GM23338 (cell line): ENCODE measurements around the gene SNF8. TPM values are rescaled to one million over a fixed set of nuclear protein-coding genes. Genes with fewer than 3 reads are reported as not detected.

Experiments used
- ATAC-seq: fragments of 200-7000 bp; cut with Tn5 transposase; 3 replicates; pipeline ENCODE4 v1.9.1; 2020
- DNase-seq: peaks from one replicate; pipeline ENCODE4 v3.0.0-alpha.2; 2015; ENCODE audit warnings: low spot score
- H2AFZ ChIP-seq: fragments of 200-600 bp; sonication (generic); 2 replicates; pipeline ENCODE4 v1.8.0; 2016; ENCODE audit warnings: antibody characterized with exemption, mild to moderate bottlenecking, moderate library complexity
- H3F3A ChIP-seq: fragments of 200-600 bp; sonication (generic); replicated peaks from 2 replicates; pipeline ENCODE4 v1.8.0; 2017; ENCODE audit warnings: antibody characterized with exemption, mixed run types, low read depth
- H3K27ac ChIP-seq: fragments of 200-600 bp; sonication (generic); 2 replicates; pipeline ENCODE4 v1.6.1; 2016; ENCODE audit warnings: low read depth
- H3K27me3 ChIP-seq: fragments of 200-600 bp; sonication (generic); 2 replicates; pipeline ENCODE4 v1.8.0; 2016; ENCODE audit warnings: mild to moderate bottlenecking, mixed run types, moderate library complexity; ENCODE audit not compliant: insufficient read depth
- H3K36me3 ChIP-seq: fragments of 200-600 bp; sonication (generic); 2 replicates; pipeline ENCODE4 v1.8.0; 2016; ENCODE audit warnings: mild to moderate bottlenecking; ENCODE audit not compliant: insufficient read depth
- H3K4me1 ChIP-seq: fragments of 200-600 bp; sonication (generic); 2 replicates; pipeline ENCODE4 v1.8.0; 2016; ENCODE audit warnings: mild to moderate bottlenecking, moderate library complexity; ENCODE audit not compliant: insufficient read depth
- H3K4me2 ChIP-seq: fragments of 200-600 bp; sonication (generic); 2 replicates; pipeline ENCODE4 v1.7.1; 2017; ENCODE audit warnings: mixed run types
- H3K4me3 ChIP-seq: fragments of 200-600 bp; sonication (generic); 2 replicates; pipeline ENCODE4 v1.6.1; 2016; ENCODE audit warnings: mixed run types
- H3K79me2 ChIP-seq: fragments of 200-600 bp; sonication (generic); replicated peaks from 2 replicates; pipeline ENCODE4 v1.8.0; 2017; ENCODE audit warnings: mild to moderate bottlenecking; ENCODE audit not compliant: insufficient read depth
- H3K9me2 ChIP-seq: fragments of 200-600 bp; sonication (generic); 2 replicates; pipeline ENCODE4 v1.8.0; 2017; ENCODE audit not compliant: insufficient read depth
- H4K20me1 ChIP-seq: fragments of 200-600 bp; sonication (generic); replicated peaks from 2 replicates; pipeline ENCODE4 v1.8.0; 2017; ENCODE audit warnings: mild to moderate bottlenecking; ENCODE audit not compliant: insufficient read depth
- H3K27ac Mint-ChIP-seq: 2 replicates; pipeline ENCODE4 v1.8.0; 2020; ENCODE audit warnings: inconsistent platforms, mild to moderate bottlenecking, moderate library complexity, mixed read lengths
- H3K27me3 Mint-ChIP-seq: 3 replicates; pipeline ENCODE4 v1.8.0; 2022; ENCODE audit warnings: low read depth, mild to moderate bottlenecking, moderate library complexity, mixed read lengths, inconsistent platforms; ENCODE audit not compliant: insufficient read depth, poor library complexity
- H3K36me3 Mint-ChIP-seq: 3 replicates; pipeline ENCODE4 v1.8.0; 2021; ENCODE audit warnings: low read depth, mild to moderate bottlenecking, inconsistent platforms, moderate library complexity, mixed read lengths
- H3K4me1 Mint-ChIP-seq: 3 replicates; pipeline ENCODE4 v1.8.0; 2020; ENCODE audit warnings: mild to moderate bottlenecking, inconsistent platforms, mixed read lengths
- H3K4me3 Mint-ChIP-seq: 3 replicates; pipeline ENCODE4 v1.8.0; 2021; ENCODE audit warnings: moderate library complexity, mild to moderate bottlenecking, inconsistent platforms, mixed read lengths
- H3K9me3 Mint-ChIP-seq: 3 replicates; pipeline ENCODE4 v1.8.0; 2020; ENCODE audit warnings: moderate library complexity, mild to moderate bottlenecking, inconsistent platforms, mixed read lengths
- CREB1 ChIP-seq: fragments of 250-450 bp; sonication (Bioruptor Pico); IDR thresholded peaks from 2 replicates; pipeline ENCODE4 v1.5.0; 2020; ENCODE audit warnings: low read depth, mild to moderate bottlenecking, moderate library complexity
- EZH2 ChIP-seq: fragments of 200-600 bp; sonication (generic); IDR thresholded peaks from one replicate; pipeline ENCODE4 v1.8.0; 2017; ENCODE audit warnings: antibody characterized with exemption, mild to moderate bottlenecking, low read depth; ENCODE audit not compliant: unreplicated experiment
- EZH2phosphoT487 ChIP-seq: fragments of 200-600 bp; sonication (generic); IDR thresholded peaks from one replicate; pipeline ENCODE4 v1.8.1; 2018; ENCODE audit warnings: antibody characterized with exemption; ENCODE audit not compliant: unreplicated experiment
- JUNB ChIP-seq: IDR thresholded peaks from one replicate; pipeline ENCODE4 v1.6.1; 2016; ENCODE audit warnings: antibody characterized with exemption; ENCODE audit not compliant: unreplicated experiment
- NANOG ChIP-seq: IDR thresholded peaks from 2 replicates; pipeline ENCODE4 v1.6.1; 2016; ENCODE audit warnings: antibody characterized with exemption, borderline replicate concordance
- POLR2AphosphoS5 ChIP-seq: IDR thresholded peaks from 2 replicates; pipeline ENCODE4 v1.6.1; 2016; ENCODE audit warnings: antibody characterized with exemption, low read depth
- STAT1 ChIP-seq: IDR thresholded peaks from one replicate; pipeline ENCODE4 v1.6.1; 2016; ENCODE audit warnings: antibody characterized with exemption; ENCODE audit not compliant: unreplicated experiment
- ZNF114 ChIP-seq: fragments of 250-450 bp; sonication (Bioruptor Pico); IDR thresholded peaks from 2 replicates; pipeline ENCODE4 v1.5.0; 2020; ENCODE audit warnings: mild to moderate bottlenecking, moderate library complexity
- ZNF331 ChIP-seq: fragments of 250-450 bp; sonication (Bioruptor Pico); IDR thresholded peaks from 2 replicates; pipeline ENCODE4 v1.5.0; 2020; ENCODE audit warnings: low read depth, mild to moderate bottlenecking, moderate library complexity
- ZNF462 ChIP-seq: fragments of 250-450 bp; sonication (Bioruptor Pico); IDR thresholded peaks from 2 replicates; pipeline ENCODE4 v1.5.0; 2020; ENCODE audit warnings: mild to moderate bottlenecking, moderate library complexity
- polyA plus RNA-seq: library from polyadenylated mRNA; unstranded; fragments of >200 nt; fragmentation: Nextera tagmentation; extraction: Ambion mirVana; gene quantifications from 2 replicates; pipeline ENCODE4 v1.2.1, GENCODE V29; 2016
- total RNA-seq: library from RNA; depleted of rRNA; stranded (reverse); fragments of >200 nt; shearing (Covaris generic); gene quantifications from 2 replicates; pipeline ENCODE4 v1.2.3, GENCODE V29; 2014
- TF ChIP-seq, protein P1 (sequence below): IDR thresholded peaks from one replicate; pipeline ENCODE4 v1.6.1; 2018; ENCODE audit warnings: antibody characterized with exemption; ENCODE audit not compliant: unreplicated experiment
- TF ChIP-seq, protein P2 (sequence below): IDR thresholded peaks from 2 replicates; pipeline ENCODE4 v1.6.1; 2016; ENCODE audit warnings: antibody characterized with exemption
- TF ChIP-seq, protein P3 (sequence below), 2 experiments: fragments of 200-600 bp in 1 of 2; sonication (generic) in 1 of 2; conservative IDR thresholded peaks; 2 replicates each; pipeline versions ENCODE4 v1.5.1 to v1.6.1; 2016 to 2017; ENCODE audit warnings: antibody characterized with exemption in 2 of 2, low read depth in 2 of 2, mild to moderate bottlenecking in 2 of 2, moderate library complexity in 1 of 2

SNF8 gene
- total and polyA plus RNA-seq, 2 experiments from 2014 or later: 88.5 to 113 TPM

- Mint-ChIP-seq H3K4me3 (no peak overlapping the region), H3K27me3 (peaks cover 2% of the 10 kb centered on the region), H3K9me3 (no peaks in the 10 kb centered on the region), H3K4me1 (0 out of 3 replicates have a peak, but pooled peaks cover 3% of the 10 kb centered on the region), H3K27ac (no peak overlapping the region), H3K36me3 (peaks cover 78% of the 10 kb centered on the region)
- DNase-seq (no peak), ATAC-seq (no peak)
- Histone ChIP-seq H3K4me1 (no peaks in the 10 kb centered on the region), H3K4me3 (no peak overlapping the region), H3F3A (peaks cover 41% of the 10 kb centered on the region), H4K20me1 (peaks cover 22% of the 10 kb centered on the region), H3K36me3 (peaks cover 43% of the 10 kb centered on the region), H3K27ac (no peak overlapping the region), H2AFZ (no peak overlapping the region), H3K4me2 (no peak overlapping the region), H3K9me2 (no peaks in the 10 kb centered on the region), H3K79me2 (no peaks in the 10 kb centered on the region), H3K27me3 (no peaks in the 10 kb centered on the region)
- TF ChIP-seq JUNB (no peak), ZNF331 (no peak), EZH2 (no peak), ZNF462 (CRISPR knock-in tag) (no peak), ZNF114 (CRISPR knock-in tag) (no peak), CREB1 (CRISPR knock-in tag) (no peak), EZH2phosphoT487 (no peak), STAT1 (no peak), NANOG (no peak), POLR2AphosphoS5 (no peak)
- TF ChIP-seq, protein P1, sequence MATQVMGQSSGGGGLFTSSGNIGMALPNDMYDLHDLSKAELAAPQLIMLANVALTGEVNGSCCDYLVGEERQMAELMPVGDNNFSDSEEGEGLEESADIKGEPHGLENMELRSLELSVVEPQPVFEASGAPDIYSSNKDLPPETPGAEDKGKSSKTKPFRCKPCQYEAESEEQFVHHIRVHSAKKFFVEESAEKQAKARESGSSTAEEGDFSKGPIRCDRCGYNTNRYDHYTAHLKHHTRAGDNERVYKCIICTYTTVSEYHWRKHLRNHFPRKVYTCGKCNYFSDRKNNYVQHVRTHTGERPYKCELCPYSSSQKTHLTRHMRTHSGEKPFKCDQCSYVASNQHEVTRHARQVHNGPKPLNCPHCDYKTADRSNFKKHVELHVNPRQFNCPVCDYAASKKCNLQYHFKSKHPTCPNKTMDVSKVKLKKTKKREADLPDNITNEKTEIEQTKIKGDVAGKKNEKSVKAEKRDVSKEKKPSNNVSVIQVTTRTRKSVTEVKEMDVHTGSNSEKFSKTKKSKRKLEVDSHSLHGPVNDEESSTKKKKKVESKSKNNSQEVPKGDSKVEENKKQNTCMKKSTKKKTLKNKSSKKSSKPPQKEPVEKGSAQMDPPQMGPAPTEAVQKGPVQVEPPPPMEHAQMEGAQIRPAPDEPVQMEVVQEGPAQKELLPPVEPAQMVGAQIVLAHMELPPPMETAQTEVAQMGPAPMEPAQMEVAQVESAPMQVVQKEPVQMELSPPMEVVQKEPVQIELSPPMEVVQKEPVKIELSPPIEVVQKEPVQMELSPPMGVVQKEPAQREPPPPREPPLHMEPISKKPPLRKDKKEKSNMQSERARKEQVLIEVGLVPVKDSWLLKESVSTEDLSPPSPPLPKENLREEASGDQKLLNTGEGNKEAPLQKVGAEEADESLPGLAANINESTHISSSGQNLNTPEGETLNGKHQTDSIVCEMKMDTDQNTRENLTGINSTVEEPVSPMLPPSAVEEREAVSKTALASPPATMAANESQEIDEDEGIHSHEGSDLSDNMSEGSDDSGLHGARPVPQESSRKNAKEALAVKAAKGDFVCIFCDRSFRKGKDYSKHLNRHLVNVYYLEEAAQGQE: no peak
- TF ChIP-seq, protein P2, sequence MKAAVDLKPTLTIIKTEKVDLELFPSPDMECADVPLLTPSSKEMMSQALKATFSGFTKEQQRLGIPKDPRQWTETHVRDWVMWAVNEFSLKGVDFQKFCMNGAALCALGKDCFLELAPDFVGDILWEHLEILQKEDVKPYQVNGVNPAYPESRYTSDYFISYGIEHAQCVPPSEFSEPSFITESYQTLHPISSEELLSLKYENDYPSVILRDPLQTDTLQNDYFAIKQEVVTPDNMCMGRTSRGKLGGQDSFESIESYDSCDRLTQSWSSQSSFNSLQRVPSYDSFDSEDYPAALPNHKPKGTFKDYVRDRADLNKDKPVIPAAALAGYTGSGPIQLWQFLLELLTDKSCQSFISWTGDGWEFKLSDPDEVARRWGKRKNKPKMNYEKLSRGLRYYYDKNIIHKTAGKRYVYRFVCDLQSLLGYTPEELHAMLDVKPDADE: no peak
- TF ChIP-seq, protein P3, sequence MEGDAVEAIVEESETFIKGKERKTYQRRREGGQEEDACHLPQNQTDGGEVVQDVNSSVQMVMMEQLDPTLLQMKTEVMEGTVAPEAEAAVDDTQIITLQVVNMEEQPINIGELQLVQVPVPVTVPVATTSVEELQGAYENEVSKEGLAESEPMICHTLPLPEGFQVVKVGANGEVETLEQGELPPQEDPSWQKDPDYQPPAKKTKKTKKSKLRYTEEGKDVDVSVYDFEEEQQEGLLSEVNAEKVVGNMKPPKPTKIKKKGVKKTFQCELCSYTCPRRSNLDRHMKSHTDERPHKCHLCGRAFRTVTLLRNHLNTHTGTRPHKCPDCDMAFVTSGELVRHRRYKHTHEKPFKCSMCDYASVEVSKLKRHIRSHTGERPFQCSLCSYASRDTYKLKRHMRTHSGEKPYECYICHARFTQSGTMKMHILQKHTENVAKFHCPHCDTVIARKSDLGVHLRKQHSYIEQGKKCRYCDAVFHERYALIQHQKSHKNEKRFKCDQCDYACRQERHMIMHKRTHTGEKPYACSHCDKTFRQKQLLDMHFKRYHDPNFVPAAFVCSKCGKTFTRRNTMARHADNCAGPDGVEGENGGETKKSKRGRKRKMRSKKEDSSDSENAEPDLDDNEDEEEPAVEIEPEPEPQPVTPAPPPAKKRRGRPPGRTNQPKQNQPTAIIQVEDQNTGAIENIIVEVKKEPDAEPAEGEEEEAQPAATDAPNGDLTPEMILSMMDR (conservative IDR thresholded peaks at IDR 0.05; ENCODE audit: low read depth in 2 of 2): no peak
Measured at GRCh38 chr17:48933035-48933434, 11.6 kb downstream of the SNF8 start.
